Upper lobe of right lung (tissue), 1 donor: Measurements from ENCODE around the gene ADGRL3. TPM values are rescaled to one million over a fixed set of nuclear protein-coding genes. Genes with fewer than 3 reads are reported as not detected.

ENCODE experiments used
- ATAC-seq: fragments of 200-7000 bp; cut with Tn5 transposase; one replicate; pipeline ENCODE4 v1.9.1; 2020; ENCODE audit warnings: mild to moderate bottlenecking, moderate library complexity
- DNase-seq: peaks from one replicate; pipeline ENCODE4 v3.0.0-alpha.2; 2020
- H3K27ac ChIP-seq: fragments of 200-600 bp; one replicate; pipeline ENCODE4 v1.8.0; 2022
- H3K27me3 ChIP-seq: fragments of 200-600 bp; one replicate; pipeline ENCODE4 v1.8.0; 2022; ENCODE audit warnings: mild to moderate bottlenecking
- H3K36me3 ChIP-seq: fragments of 200-600 bp; one replicate; pipeline ENCODE4 v1.8.0; 2022
- H3K4me1 ChIP-seq: fragments of 200-600 bp; one replicate; pipeline ENCODE4 v1.8.0; 2022
- H3K4me3 ChIP-seq: fragments of 200-600 bp; one replicate; pipeline ENCODE4 v1.8.0; 2022; ENCODE audit warnings: mild to moderate bottlenecking
- H3K9me3 ChIP-seq: fragments of 200-600 bp; one replicate; pipeline ENCODE4 v1.8.0; 2022
- intact Hi-C: fragments of 100-400 bp; cut with DNase I; formaldehyde crosslinking; loops from one replicate; pipeline ENCODE4 v1.11.0; 2022
- total RNA-seq: library from RNA; stranded (reverse); fragmentation: NEBNext Ultra II Directional; extraction: Animal tissue kit (Norgen Biotek cat#: 25700); gene quantifications from one replicate; pipeline ENCODE4 v1.2.1, GENCODE V29; 2021
- TF ChIP-seq, protein P1 (sequence below): fragments of 200-600 bp; IDR thresholded peaks from one replicate; pipeline ENCODE4 v1.8.0; 2022; ENCODE audit warnings: antibody characterized with exemption
- donor health status: DM: no; HTN: yes; CAD: no; lungs with severe emphysema.

The ADGRL3 gene
- total RNA-seq, 1 donor from 2014 or later = 4.0 TPM

DNA sequence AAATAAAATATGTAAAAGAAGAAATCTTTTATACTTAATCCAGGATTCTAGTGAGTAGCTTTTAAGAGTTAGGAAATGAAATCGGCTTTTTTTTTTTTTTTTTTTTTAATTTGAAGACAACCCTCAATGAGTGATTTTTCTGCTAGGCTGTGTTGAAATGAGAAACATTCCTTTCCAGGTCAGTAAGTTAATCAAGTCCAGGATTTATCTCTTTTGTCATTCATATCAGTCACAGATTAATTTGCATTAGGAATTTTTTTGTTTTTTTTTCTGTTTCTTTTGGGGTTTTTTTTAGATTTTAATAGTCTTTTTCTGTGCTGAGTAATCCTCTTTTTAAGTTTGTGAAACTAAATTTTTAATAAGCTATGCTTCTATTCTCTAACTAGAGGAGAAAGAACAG, 448.1 kb downstream of the ADGRL3 start:
- no peak overlapping the region for H3K4me3 ChIP-seq
- H3K4me1 ChIP-seq = no peaks in the 10 kb centered on the region
- no peaks in the 10 kb centered on the region for H3K9me3 ChIP-seq
- intact Hi-C loops = no loop called here
- TF ChIP-seq, protein P1, sequence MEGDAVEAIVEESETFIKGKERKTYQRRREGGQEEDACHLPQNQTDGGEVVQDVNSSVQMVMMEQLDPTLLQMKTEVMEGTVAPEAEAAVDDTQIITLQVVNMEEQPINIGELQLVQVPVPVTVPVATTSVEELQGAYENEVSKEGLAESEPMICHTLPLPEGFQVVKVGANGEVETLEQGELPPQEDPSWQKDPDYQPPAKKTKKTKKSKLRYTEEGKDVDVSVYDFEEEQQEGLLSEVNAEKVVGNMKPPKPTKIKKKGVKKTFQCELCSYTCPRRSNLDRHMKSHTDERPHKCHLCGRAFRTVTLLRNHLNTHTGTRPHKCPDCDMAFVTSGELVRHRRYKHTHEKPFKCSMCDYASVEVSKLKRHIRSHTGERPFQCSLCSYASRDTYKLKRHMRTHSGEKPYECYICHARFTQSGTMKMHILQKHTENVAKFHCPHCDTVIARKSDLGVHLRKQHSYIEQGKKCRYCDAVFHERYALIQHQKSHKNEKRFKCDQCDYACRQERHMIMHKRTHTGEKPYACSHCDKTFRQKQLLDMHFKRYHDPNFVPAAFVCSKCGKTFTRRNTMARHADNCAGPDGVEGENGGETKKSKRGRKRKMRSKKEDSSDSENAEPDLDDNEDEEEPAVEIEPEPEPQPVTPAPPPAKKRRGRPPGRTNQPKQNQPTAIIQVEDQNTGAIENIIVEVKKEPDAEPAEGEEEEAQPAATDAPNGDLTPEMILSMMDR = no peak
- ATAC-seq (no peak), DNase-seq (no peak)
- no peaks in the 10 kb centered on the region for H3K36me3 ChIP-seq
- no peak overlapping the region for H3K27ac ChIP-seq
- H3K27me3 ChIP-seq = no peaks in the 10 kb centered on the region

DNA sequence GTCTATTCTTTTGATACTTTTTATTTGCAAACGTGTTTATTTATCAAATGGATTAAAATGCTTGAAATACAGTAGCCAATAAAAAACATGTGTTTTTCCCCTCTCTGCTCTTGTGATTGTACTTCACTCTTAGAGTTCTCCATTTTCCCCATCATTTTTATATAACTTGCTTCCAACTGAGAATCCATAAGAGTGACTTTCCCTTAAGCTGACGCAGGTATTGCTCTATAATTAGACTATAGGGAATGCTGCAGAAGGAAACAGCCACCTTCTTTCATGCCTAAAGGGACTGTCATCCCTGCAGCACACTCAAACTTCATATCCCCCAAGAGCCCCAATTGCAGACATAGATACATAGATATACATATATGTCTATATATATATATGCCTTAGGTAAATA, 456.9 kb downstream of the ADGRL3 start:
- Histone ChIP-seq H3K27ac (no peak overlapping the region), H3K9me3 (no peaks in the 10 kb centered on the region), H3K36me3 (no peaks in the 10 kb centered on the region), H3K27me3 (no peaks in the 10 kb centered on the region), H3K4me1 (no peaks in the 10 kb centered on the region), H3K4me3 (no peak overlapping the region)
- ATAC-seq = no peak
- DNase-seq = no peak
- intact Hi-C loops = no loop called here
- TF ChIP-seq, protein P1 = no peak

DNA sequence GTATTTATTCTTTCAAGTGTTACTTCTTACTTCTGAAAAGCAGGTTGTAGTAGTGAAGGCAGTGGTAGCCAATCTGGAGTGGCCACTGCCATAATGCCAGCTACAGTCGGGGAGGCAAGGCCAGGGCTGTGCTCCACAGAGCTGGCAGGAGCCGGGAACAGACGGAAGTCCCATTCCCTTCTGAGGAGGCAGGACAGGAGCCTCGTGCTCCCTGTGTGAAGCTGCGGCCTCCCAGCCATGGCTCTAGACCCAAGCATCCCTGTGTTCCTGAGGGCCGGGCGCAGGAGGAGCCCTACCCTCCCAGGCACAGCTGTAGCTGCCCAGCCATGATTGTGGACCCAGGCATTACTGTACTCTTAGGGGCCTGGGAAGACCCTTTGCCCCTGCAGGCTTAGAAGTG, 461.8 kb downstream of the ADGRL3 start:
- H3K4me3 ChIP-seq = no peak overlapping the region
- peak; percentile 35 for ATAC-seq
- H3K4me1 ChIP-seq = no peaks in the 10 kb centered on the region
- no peak for DNase-seq
- intact Hi-C loops = no loop called here
- TF ChIP-seq, protein P1 = no peak
- H3K27ac ChIP-seq = no peak overlapping the region
- no peaks in the 10 kb centered on the region for H3K27me3 ChIP-seq
- no peaks in the 10 kb centered on the region for H3K36me3 ChIP-seq
- no peaks in the 10 kb centered on the region for H3K9me3 ChIP-seq

DNA sequence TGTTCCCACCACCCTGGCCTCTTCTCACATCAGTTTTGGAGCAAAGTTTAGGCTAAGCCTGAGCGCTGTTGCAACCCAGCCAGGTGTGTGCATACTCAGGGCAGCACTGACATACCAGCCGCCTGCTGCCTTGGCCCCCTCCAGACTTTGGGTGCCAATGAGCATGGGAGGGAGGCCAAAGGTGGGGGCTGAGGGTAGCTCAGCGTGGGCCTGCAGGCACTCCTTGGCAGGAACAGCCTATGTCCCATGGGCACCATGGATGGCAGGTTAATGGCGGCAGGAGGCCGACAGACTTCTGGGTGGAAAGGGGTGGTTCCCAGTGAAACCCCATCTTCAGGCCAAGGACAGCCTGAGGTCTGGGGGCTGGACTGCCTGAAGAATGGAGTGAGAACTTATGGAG, 462.2 kb downstream of the ADGRL3 start:
- TF ChIP-seq, protein P1 = no peak
- H3K36me3 ChIP-seq = no peaks in the 10 kb centered on the region
- H3K27me3 ChIP-seq = no peaks in the 10 kb centered on the region
- H3K4me1 ChIP-seq = no peaks in the 10 kb centered on the region
- ATAC-seq = no peak
- no peak overlapping the region for H3K4me3 ChIP-seq
- H3K9me3 ChIP-seq = no peaks in the 10 kb centered on the region
- DNase-seq = no peak
- no peak overlapping the region for H3K27ac ChIP-seq
- intact Hi-C loops = no loop called here

DNA sequence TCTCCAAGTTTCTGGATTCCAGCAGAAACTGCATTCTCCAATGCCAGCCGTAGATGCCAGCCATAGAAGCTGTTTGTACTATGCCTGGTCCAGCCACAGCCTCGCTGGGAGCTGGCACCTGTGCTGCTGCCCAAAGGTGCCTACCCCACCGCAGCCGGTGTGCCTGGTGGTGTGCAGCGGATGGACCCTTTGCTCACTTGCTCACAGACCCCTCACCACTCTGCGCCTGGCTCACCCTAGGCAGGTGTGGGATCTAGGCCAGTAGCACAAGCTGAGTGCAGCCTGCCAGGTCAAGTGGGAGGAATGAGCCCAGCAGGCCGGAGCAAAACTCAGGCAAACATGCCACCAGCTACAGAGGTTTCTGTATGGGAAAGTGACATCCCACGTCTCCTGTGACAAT, 463.2 kb downstream of the ADGRL3 start:
- H3K4me3 ChIP-seq = no peak overlapping the region
- no peaks in the 10 kb centered on the region for H3K27me3 ChIP-seq
- no peaks in the 10 kb centered on the region for H3K9me3 ChIP-seq
- intact Hi-C loops = no loop called here
- H3K36me3 ChIP-seq = no peaks in the 10 kb centered on the region
- ATAC-seq (peak; percentile 37), DNase-seq (no peak)
- H3K4me1 ChIP-seq = no peaks in the 10 kb centered on the region
- TF ChIP-seq, protein P1 = no peak
- H3K27ac ChIP-seq = no peak overlapping the region

DNA sequence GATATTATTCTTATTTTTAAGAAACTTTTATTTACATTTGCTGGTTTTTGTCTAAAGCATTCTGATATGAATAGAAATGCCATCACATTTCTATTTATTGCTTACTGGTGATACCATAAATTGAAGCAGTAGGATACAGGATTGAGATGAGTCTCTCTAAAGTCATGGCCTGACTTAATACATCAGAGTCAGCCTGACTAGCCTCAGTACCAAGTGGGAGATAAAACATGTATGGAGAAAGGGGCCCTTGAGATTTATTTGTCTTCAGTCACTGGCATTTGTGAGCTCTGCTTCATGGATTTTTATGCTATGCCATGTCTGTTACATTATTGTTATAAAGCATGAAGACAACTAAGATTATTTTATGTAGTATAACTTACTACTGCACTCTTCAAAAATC, 465.5 kb downstream of the ADGRL3 start:
- Histone ChIP-seq H3K9me3 (no peaks in the 10 kb centered on the region), H3K4me1 (no peaks in the 10 kb centered on the region), H3K4me3 (no peak overlapping the region), H3K36me3 (no peaks in the 10 kb centered on the region), H3K27me3 (no peaks in the 10 kb centered on the region), H3K27ac (no peak overlapping the region)
- ATAC-seq (no peak), DNase-seq (no peak)
- intact Hi-C loops = no loop called here
- TF ChIP-seq, protein P1 = no peak
